Fibroblast of pulmonary artery (primary cell): Measurements from ENCODE around the gene RTKN.
"Not testable (repeated sequence)": the region's sequence is repeated elsewhere in the genome, so short reads cannot be mapped to it uniquely, and the experiment has no call there.

Source experiments
- DNase-seq: peaks from one replicate; pipeline ENCODE4 v3.0.0-alpha.2; 2010; ENCODE audit warnings: low read depth
- H3K4me3 ChIP-seq: replicated peaks from 2 replicates; pipeline ENCODE4 v1.5.1; 2011; ENCODE audit warnings: low read depth, mild to moderate bottlenecking, control low read depth, low read length, moderate library complexity
- TF ChIP-seq, protein P1 (sequence below): IDR thresholded peaks from 2 replicates; pipeline ENCODE4 v1.5.1; 2011; ENCODE audit warnings: mild to moderate bottlenecking, control low read depth, low read length, inconsistent platforms; ENCODE audit errors: missing control alignments

The RTKN gene

DNA sequence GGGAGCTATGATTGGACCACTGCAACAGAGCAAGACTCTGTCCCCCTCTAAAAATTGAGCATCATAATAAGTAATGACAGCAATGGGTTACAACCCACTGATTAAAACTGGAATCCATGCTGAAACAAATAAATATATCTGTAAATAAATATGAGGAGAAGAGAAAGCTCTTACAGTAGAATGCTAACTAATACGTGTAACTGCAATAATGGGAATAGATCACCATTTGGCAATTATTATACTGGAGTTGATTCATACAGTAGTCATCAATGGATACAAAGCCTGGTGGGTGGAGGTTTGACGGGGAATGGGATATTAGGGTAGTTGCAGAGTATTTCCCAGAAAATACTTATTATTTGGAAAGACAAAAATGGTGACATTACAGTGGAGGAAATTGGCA lies 7.0 kb upstream of the RTKN start:
- TF ChIP-seq, protein P1, sequence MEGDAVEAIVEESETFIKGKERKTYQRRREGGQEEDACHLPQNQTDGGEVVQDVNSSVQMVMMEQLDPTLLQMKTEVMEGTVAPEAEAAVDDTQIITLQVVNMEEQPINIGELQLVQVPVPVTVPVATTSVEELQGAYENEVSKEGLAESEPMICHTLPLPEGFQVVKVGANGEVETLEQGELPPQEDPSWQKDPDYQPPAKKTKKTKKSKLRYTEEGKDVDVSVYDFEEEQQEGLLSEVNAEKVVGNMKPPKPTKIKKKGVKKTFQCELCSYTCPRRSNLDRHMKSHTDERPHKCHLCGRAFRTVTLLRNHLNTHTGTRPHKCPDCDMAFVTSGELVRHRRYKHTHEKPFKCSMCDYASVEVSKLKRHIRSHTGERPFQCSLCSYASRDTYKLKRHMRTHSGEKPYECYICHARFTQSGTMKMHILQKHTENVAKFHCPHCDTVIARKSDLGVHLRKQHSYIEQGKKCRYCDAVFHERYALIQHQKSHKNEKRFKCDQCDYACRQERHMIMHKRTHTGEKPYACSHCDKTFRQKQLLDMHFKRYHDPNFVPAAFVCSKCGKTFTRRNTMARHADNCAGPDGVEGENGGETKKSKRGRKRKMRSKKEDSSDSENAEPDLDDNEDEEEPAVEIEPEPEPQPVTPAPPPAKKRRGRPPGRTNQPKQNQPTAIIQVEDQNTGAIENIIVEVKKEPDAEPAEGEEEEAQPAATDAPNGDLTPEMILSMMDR = no peak
- DNase-seq = no peak
- no peak overlapping the region for H3K4me3 ChIP-seq

DNA sequence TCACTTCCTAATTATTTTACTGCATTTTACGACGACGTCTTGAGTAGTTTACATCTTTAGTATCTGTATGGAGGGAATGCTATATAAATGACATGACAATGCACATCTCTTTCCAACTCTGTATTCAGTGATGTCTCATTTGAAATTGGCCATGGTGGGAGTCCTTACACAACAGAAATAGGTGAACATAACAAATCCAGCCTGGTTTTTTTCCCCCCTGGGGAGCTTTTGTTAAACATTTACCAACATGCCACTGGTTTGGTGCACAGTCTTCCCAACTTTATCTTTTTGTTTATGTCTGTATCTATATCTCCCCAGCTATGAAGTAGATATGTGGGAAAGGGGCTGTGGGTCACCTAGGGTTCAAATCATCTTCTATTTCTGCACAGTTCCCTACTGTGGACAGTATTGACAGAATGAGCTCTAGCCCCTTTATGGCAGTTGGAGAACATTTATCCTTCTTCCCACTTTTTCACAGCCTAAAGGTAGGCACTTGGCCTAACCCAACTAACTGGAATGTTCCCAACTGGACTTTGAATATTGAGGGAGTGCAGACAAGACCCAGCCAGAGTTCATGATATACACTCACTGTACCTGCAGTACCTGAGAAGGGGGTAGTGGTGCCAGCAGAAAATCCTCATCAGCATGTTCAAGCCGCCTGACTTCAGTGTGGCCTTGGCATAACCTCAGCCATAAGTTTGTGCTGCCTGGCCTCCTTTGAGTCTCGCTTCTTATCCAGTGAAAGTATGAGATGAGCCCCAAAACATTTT lies 5.7 kb upstream of the RTKN start:
- H3K4me3 ChIP-seq = no peak overlapping the region
- no peak for DNase-seq
- TF ChIP-seq, protein P1 = no peak

DNA sequence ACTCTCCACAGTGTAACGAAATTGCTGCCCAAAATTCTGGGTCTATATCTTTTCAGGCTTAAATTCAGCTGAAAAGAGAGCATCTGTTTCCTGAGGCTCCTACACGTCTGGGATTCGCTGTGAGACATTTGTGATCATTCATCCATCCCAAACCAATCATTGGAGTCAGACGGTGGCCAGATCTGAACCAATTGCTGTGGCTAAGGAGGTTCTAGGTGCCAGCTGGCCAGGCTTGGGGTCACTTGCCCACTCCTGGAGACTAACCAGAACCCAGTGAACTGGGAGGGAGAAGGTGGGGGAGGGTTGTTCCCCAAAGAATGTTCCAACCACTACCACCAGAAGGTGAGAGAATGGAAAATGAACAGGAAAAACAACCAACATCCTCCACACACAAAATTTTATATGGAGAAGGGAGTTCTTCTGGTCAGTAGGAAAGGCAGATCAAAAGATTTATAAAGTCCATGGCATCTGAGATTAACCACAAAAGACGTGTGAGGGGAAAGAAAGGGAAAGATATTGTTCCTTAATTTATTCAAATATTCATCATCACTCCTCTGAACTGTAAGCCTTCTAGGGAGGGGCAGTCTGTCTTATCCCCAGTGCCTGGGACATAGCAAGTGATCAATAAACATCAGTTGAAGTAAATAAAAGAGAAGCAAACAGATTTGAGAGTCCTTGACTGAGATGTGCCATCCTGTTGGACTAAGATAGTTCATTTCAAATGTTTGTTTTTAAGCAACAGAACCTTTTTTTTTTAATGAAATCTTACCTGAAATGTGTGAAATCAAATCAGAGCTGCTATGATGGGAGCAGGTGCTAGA lies 3.0 kb upstream of the RTKN start:
- TF ChIP-seq, protein P1 = no peak
- no peak overlapping the region for H3K4me3 ChIP-seq
- DNase-seq = no peak

DNA sequence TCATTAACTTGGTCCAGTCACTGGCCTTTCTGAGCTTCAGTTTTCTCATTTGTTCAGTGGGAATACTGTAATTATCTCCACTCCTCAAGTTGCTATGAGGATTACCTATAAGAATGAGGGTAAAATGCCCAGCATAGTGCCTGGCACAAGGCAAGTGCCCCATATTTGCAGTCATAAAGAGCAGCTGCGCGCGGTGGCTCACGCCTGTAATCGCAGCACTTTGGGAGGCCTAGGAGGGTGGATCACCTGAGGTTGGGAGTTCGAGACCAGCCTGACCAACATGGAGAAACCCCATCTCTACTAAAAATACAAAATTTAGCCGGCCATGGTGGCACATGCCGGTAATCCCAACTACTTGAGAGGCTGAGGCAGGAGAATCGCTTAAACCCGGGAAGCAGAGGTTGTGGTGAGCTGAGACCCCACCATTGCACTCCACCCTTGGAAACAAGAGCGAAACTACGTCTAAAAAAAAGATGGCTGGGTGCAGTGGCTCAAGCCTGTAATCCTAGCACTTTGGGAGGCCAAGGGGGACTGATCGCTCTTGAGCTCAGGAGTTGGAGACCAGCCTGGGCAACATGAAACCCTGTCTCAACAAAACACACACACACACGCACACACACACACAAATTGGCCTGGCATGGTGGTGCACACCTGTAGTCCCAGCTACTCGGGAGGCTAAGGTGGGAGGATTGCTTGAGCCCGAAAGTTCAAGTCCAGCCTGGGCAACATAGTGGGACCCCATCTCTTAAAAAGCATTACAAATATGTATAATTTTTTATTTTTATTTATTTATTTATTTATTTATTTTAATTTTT lies 953 bp upstream of the RTKN start:
- DNase-seq, H3K4me3 ChIP-seq: not testable (repeated sequence)

DNA sequence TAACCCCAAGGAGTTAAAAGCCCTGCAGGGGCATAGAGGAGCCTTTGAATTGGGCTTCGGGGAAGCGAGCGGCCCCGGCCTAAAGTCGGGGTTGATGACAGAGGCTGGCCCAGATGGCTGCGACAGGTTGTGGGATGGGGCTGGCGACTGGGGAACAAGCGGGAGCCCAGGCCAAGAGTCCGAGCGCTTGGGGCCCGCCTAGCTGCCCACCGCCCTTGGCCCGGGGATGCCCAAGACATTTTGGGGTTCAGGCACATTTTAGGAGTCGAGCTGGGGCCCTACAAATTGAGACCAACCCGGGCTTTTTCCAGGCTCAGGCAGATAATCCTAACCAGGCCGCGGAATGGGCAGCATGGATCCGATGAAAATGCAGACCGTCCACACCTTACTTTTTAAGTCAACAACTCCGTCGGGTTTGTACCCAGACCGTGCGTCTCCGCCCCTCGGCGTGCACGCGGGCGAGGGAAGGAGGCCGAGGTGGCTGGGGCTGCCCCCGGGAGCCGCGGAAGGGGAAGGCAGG lies 507 bp downstream of the RTKN start:
- TF ChIP-seq, protein P1 = no peak
- no peak for DNase-seq
- H3K4me3 ChIP-seq = no peak overlapping the region

DNA sequence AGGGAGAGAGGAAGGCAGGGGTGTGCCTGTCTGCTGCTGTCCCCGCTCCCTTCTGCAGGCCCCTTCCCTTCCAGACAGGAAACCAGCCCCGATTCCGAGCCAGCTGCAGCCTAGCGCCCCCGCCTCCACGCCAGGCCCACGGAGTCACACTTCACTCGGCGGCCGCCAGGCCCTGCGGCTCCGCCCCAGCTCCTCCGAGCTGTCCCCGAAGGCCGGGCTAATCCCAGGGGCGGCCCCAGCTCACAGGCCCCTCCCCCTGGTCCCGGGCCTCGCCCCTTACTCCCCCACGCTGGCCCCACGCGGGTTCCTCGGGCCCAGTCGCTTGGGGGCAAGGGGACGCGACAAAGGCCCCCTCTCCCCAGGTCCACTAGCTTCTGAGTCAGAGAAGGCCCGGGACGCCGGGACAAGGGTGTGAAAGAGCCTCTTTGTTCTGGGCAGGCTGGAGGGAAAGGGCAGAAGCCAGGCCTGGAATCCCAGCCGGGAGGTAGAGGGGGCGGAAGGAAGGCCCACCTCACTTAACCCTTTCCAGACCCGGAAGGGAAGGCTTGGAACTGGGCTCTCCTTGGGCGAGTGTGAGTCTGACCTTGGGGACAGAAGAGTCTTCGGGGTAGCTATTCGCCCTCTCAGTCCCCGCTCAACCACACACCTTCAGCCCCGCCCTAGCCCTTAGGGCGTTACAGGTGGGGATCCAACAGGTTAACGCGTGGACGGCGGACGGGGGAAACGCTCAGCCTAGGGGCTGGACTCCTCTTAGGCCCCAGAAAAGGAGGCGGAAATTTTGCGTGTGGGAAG lies 1.2 kb downstream of the RTKN start:
- DNase-seq = peak; percentile 86
- TF ChIP-seq, protein P1 = peak; percentile 12
- H3K4me3 ChIP-seq = peak overlapping the region; percentile 68
